GM18511 (cell line): Measurements from ENCODE around the gene TSPAN4.

Source experiments
- ATAC-seq: cut with Tn5 transposase; IDR thresholded peaks from one replicate; pipeline ENCODE4 v1.9.1; 2021; ENCODE audit warnings: mild to moderate bottlenecking, moderate library complexity; ENCODE audit not compliant: unreplicated experiment

TSPAN4 gene

GRCh38 chr11:833114-833791, 9.4 kb upstream of the TSPAN4 start:
- ATAC-seq: no peak

GRCh38 chr11:833849-834311, 8.8 kb upstream of the TSPAN4 start:
- ATAC-seq: no peak

GRCh38 chr11:834371-835316, 8.0 kb upstream of the TSPAN4 start:
- ATAC-seq: no peak

- no peak for ATAC-seq
Observed at GRCh38 chr11:836274-836673, 6.4 kb upstream of the TSPAN4 start.

- ATAC-seq: no peak
Observed at GRCh38 chr11:836700-837099, 6.0 kb upstream of the TSPAN4 start.

GRCh38 chr11:837189-837989, 5.3 kb upstream of the TSPAN4 start:
- ATAC-seq: no peak

- ATAC-seq: no peak
Observed at GRCh38 chr11:837990-838307, 4.7 kb upstream of the TSPAN4 start.

- ATAC-seq: no peak
Observed at GRCh38 chr11:838441-839279, 4.0 kb upstream of the TSPAN4 start.

GRCh38 chr11:839280-839623, 3.4 kb upstream of the TSPAN4 start:
- ATAC-seq: no peak

- ATAC-seq: no peak
Observed at GRCh38 chr11:839875-840617, 2.6 kb upstream of the TSPAN4 start.

GRCh38 chr11:841981-842369, 677 bp upstream of the TSPAN4 start:
- ATAC-seq: peak; percentile 38

- peak; percentile 8 for ATAC-seq
Observed at GRCh38 chr11:843086-843734, 558 bp downstream of the TSPAN4 start.

- ATAC-seq: no peak
Observed at GRCh38 chr11:843818-844692, 1.4 kb downstream of the TSPAN4 start.

- ATAC-seq: no peak
Observed at GRCh38 chr11:844693-845644, 2.3 kb downstream of the TSPAN4 start.

GRCh38 chr11:845872-846495, 3.3 kb downstream of the TSPAN4 start:
- ATAC-seq: no peak

- no peak for ATAC-seq
Observed at GRCh38 chr11:846496-847098, 3.9 kb downstream of the TSPAN4 start.
